ENCODE data around the gene RXRA. TPM values are rescaled to one million over a fixed set of nuclear protein-coding genes. Genes with fewer than 3 reads are reported as not detected.
A peak's percentile ranks its signal among the peaks of the same experiment; 100 is the strongest.

Gene RXRA
- total and polyA plus RNA-seq, 7 donors: 37.7 to 192 (median 139) TPM

- Histone ChIP-seq H3K4me1 (peaks cover 13% of the 10 kb centered on the region), H3K27me3 (ENCODE audit: insufficient read depth in 3 of 3, low read length in 2 of 3) (no peaks in the 10 kb centered on the region), H3K4me3 (no peak overlapping the region), H3K9me3 (no peaks in the 10 kb centered on the region), H3K27ac (no peak overlapping the region), H3K36me3 (ENCODE audit: insufficient read depth in 1 of 2, low read depth in 1 of 2) (no peaks in the 10 kb centered on the region)
- intact Hi-C loops (cut with DNase I): no loop called here
- no peak for TF ChIP-seq CTCF (IDR thresholded peaks at IDR 0.05)
- WGBS, 3 donors: 67 to 73% (median 72%) methylated on average over 10 to 12 of the region's 12 CpGs
- no peak for ATAC-seq
- peak; percentile 7 to 27 for DNase-seq
Measured at GRCh38 chr9:134289241-134289875, 36.9 kb upstream of the RXRA start.

- intact Hi-C loops (cut with DNase I): no loop called here
- Histone ChIP-seq H3K36me3 (ENCODE audit: insufficient read depth in 1 of 2, low read depth in 1 of 2) (no peaks in the 10 kb centered on the region), H3K4me1 (peaks cover 6% of the 10 kb centered on the region), H3K27me3 (ENCODE audit: insufficient read depth in 3 of 3, low read length in 2 of 3) (no peaks in the 10 kb centered on the region), H3K9me3 (no peaks in the 10 kb centered on the region), H3K27ac (no peak overlapping the region), H3K4me3 (no peak overlapping the region)
- ATAC-seq (no peak), DNase-seq (peak; percentile 4 to 28)
- TF ChIP-seq CTCF (IDR thresholded peaks at IDR 0.05): no peak
- 96 to 99% (median 98%) methylated on average over 12 of the region's 12 CpGs for WGBS, 3 donors
Measured at GRCh38 chr9:134290603-134291451, 35.4 kb upstream of the RXRA start.

- Histone ChIP-seq H3K27ac (no peak overlapping the region), H3K9me3 (no peaks in the 10 kb centered on the region), H3K4me3 (no peak overlapping the region), H3K36me3 (ENCODE audit: insufficient read depth in 1 of 2, low read depth in 1 of 2) (no peaks in the 10 kb centered on the region), H3K27me3 (ENCODE audit: insufficient read depth in 3 of 3, low read length in 2 of 3) (no peaks in the 10 kb centered on the region), H3K4me1 (peaks cover 6% of the 10 kb centered on the region)
- ATAC-seq (peak; percentile 28 to 85 (median 74)), DNase-seq (peak; percentile 13 to 57)
- intact Hi-C loops (cut with DNase I): no loop called here
- WGBS, 3 donors: 53 to 54% (median 54%) methylated on average over 9 to 11 of the region's 11 CpGs
- TF ChIP-seq CTCF (IDR thresholded peaks at IDR 0.05): no peak
Measured at GRCh38 chr9:134291452-134291881, 34.8 kb upstream of the RXRA start.

DNA sequence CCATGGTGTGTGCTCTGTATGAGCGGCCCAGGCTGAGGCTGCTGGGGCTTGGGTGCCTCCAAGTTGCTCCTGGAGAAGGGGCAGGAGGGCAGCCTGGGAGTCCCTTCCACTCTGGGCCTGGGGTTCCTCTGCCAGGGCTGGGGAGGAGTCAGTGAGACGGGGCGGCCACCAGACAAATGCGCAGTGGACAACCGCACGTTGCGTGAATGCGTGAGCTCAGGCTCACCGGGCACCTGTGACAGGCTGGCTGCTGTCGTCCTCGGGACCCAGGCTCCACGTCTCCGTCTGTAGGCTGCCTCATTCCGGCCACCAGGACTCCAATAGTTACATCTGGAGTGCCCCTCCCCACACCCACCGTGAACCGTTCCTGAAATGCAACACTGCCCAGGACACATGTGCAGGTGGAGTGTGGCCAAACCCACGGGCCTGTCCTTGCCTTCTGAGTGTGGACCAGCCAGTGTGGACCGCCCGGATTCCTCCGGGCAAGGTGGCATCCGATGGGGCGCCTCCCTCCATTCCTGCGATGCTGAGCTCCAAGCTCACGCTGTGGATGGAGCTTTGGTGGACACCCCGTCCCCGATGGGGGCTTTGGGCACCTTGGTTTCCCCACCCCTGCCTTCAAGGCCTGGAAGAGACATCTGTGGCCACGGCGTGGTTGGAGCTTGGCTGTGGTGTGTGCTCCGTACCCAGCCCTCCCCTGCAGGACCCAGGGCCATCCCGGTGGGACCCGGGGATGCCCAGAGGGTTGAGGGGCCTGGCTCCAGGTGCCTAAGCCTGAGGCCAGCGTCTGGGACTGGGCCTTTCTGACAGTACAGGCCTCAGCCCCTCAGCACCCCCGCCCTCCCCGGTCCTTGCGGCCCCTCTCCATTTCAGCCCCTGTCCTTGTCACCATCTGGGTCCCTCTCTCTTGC is 34.0 kb upstream of the RXRA start:
- ATAC-seq (peak in 2 of 4 donors; percentile 4 to 20), DNase-seq (peak; percentile 7 to 46)
- 91 to 97% (median 93%) methylated on average over 34 to 35 of the region's 35 CpGs for WGBS, 3 donors
- Histone ChIP-seq H3K4me1 (peaks cover 6% of the 10 kb centered on the region), H3K27ac (no peak overlapping the region), H3K9me3 (no peaks in the 10 kb centered on the region), H3K27me3 (ENCODE audit: insufficient read depth in 3 of 3, low read length in 2 of 3) (no peaks in the 10 kb centered on the region), H3K4me3 (no peak overlapping the region), H3K36me3 (ENCODE audit: insufficient read depth in 1 of 2, low read depth in 1 of 2) (no peaks in the 10 kb centered on the region)
- no peak for TF ChIP-seq CTCF (IDR thresholded peaks at IDR 0.05)
- intact Hi-C loops (cut with DNase I): no loop called here

Data from psoas muscle (tissue), 8 donors.